K562 (cell line): ENCODE measurements around the gene CYP4B1. TPM values are rescaled to one million over a fixed set of nuclear protein-coding genes. Genes with fewer than 3 reads are reported as not detected.
"Not testable (repeated sequence)": the region's sequence is repeated elsewhere in the genome, so short reads cannot be mapped to it uniquely, and the experiment has no call there.

Experiments
- ATAC-seq: fragments of 200-7000 bp; cut with Tn5 transposase; 3 replicates; pipeline ENCODE4 v1.9.1; 2020; ENCODE audit warnings: moderate library complexity
- BruUV-seq: library from RNA; stranded (reverse); fragments of 400-500 nt; replicated peaks from 2 replicates; lab custom pipeline; 2021; lab: Mats Ljungman, UMichigan
- CTCF ChIA-PET: fragments of 300-600 bp; formaldehyde crosslinking; extraction: SDS; loops from one replicate; lab custom pipeline; 2021; ENCODE audit warnings: low intra/inter-chr PET ratio; lab: Yijun Ruan, JAX
- POLR2A ChIA-PET: fragments of 300-600, 350-650 bp; sonication (Branson Sonifier 250); formaldehyde crosslinking; extraction: SDS; loops from one replicate; lab custom pipeline; 2021; ENCODE audit warnings: antibody characterized with exemption, inconsistent platforms; lab: Yijun Ruan, JAX
- DNase-seq, 4 experiments: peaks; one replicate each; pipeline versions ENCODE4 v3.0.0 to v3.0.0-alpha.2; 2011 to 2018; ENCODE audit warnings: low spot score in 3 of 4, mixed read lengths in 3 of 4; ENCODE audit errors: extremely low read depth in 1 of 4
- FAIRE-seq: peaks from 2 replicates; lab custom pipeline; 2011; peaks lifted over from hg19 to GRCh38; lab: Jason Lieb, UNC
- H2AFZ ChIP-seq: 2 replicates; pipeline ENCODE4 v1.6.0; 2011; ENCODE audit warnings: low read depth, low read length, control low read depth, inconsistent platforms
- H3K27ac ChIP-seq: fragments of 200-600 bp; 3 replicates; pipeline ENCODE4 v1.8.0; 2011; ENCODE audit warnings: low read depth, mild to moderate bottlenecking, control low read depth, inconsistent platforms, low read length, moderate library complexity, mixed read lengths; ENCODE audit errors: extremely low read depth
- H3K27me3 ChIP-seq, 2 experiments: fragments of 300-600 bp in 1 of 2; 2 replicates in 1 of 2; 3 replicates in 1 of 2; pipeline versions ENCODE4 v1.6.0 to v1.8.0; 2011; ENCODE audit warnings: inconsistent platforms in 2 of 2, low read length in 2 of 2, mild to moderate bottlenecking in 1 of 2, mixed read lengths in 1 of 2, moderate library complexity in 1 of 2; ENCODE audit not compliant: control insufficient read depth in 2 of 2, insufficient read depth in 2 of 2
- H3K36me3 ChIP-seq: fragments of 300-600 bp; 3 replicates; pipeline ENCODE4 v1.8.0; 2011; ENCODE audit warnings: mild to moderate bottlenecking, low read length, inconsistent platforms; ENCODE audit not compliant: control insufficient read depth, insufficient read depth
- H3K4me1 ChIP-seq, 2 experiments: fragments of 200-600 bp in 1 of 2; replicated peaks in 1 of 2; 2 replicates in 1 of 2; 3 replicates in 1 of 2; pipeline versions ENCODE4 v1.5.1 to v1.8.0; 2011; ENCODE audit warnings: inconsistent platforms in 2 of 2, low read length in 2 of 2, mild to moderate bottlenecking in 1 of 2, mixed read lengths in 1 of 2, moderate library complexity in 1 of 2; ENCODE audit not compliant: control insufficient read depth in 2 of 2, insufficient read depth in 2 of 2
- H3K4me2 ChIP-seq: 2 replicates; pipeline ENCODE4 v1.6.1; 2011; ENCODE audit warnings: low read length, control low read depth, inconsistent platforms, mixed read lengths; ENCODE audit not compliant: insufficient read depth
- H3K4me3 ChIP-seq: fragments of 200-600 bp; sonication (generic), shearing (Covaris generic); 2 replicates; pipeline ENCODE4 v1.5.1; 2016; ENCODE audit warnings: control low read depth, inconsistent platforms
- H3K79me2 ChIP-seq: fragments of 200-600 bp; 3 replicates; pipeline ENCODE4 v1.8.0; 2011; ENCODE audit warnings: low read length, inconsistent platforms; ENCODE audit not compliant: control insufficient read depth, insufficient read depth
- H3K9ac ChIP-seq, 2 experiments: 2 replicates each; pipeline versions ENCODE4 v1.6.0 to v1.6.1; 2011; ENCODE audit warnings: low read depth in 2 of 2, low read length in 2 of 2, control low read depth in 1 of 2, inconsistent platforms in 1 of 2, mild to moderate bottlenecking in 1 of 2, mixed read lengths in 1 of 2; ENCODE audit not compliant: insufficient read depth in 1 of 2
- H3K9me1 ChIP-seq: one replicate; pipeline ENCODE4 v1.6.0; 2011; ENCODE audit warnings: inconsistent platforms, mild to moderate bottlenecking, low read length, moderate library complexity; ENCODE audit not compliant: control insufficient read depth, insufficient read depth
- H3K9me3 ChIP-seq: replicated peaks from 2 replicates; pipeline ENCODE4 v1.5.1; 2011; ENCODE audit warnings: low read depth, low read length, inconsistent platforms; ENCODE audit not compliant: control insufficient read depth, insufficient read depth
- H4K20me1 ChIP-seq: replicated peaks from 2 replicates; pipeline ENCODE4 v1.6.1; 2011; ENCODE audit warnings: low read length, inconsistent platforms, mixed read lengths; ENCODE audit not compliant: control insufficient read depth, insufficient read depth
- KDM1A ChIP-seq, 2 experiments: fragments of 450-650 bp; IDR thresholded peaks; 2 replicates each; pipeline ENCODE4 v1.6.1; 2016; ENCODE audit warnings: mild to moderate bottlenecking in 2 of 2
- RAD21 ChIP-seq, 2 experiments: fragments of 250-450 bp in 1 of 2; fragments of 450-650 bp in 1 of 2; sonication (Bioruptor Pico) in 1 of 2; formaldehyde crosslinking in 1 of 2; IDR thresholded peaks in 1 of 2; conservative IDR thresholded peaks in 1 of 2; 2 replicates each; pipeline versions ENCODE4 v1.4.0 to v1.8.0; 2020 to 2022; ENCODE audit warnings: mild to moderate bottlenecking in 2 of 2, moderate library complexity in 1 of 2
- WGBS: fragments of 100-300 bp; shearing (Covaris generic); methylation state at CpG from one replicate; pipeline ENCODE4 v1.1.6; 2016; ENCODE audit warnings: low coverage, mixed read lengths; ENCODE audit not compliant: insufficient coverage; ENCODE audit errors: missing lambda C conversion rate; 5-methylcytosine and 5-hydroxymethylcytosine counted together
- in situ Hi-C: fragments of 300-500 bp; cut with MboI; formaldehyde crosslinking; loops from 4 replicates; pipeline ENCODE4 v1.15.0; 2018; ENCODE audit warnings: inconsistent platforms, mixed read lengths
- intact Hi-C: fragments of 100-400 bp; cut with micrococcal nuclease; formaldehyde crosslinking; loops from 2 replicates; pipeline ENCODE4 v1.14.2; 2022
- polyA plus RNA-seq, 8 experiments: library from polyadenylated mRNA; depleted of rRNA in 4 of 8; stranded (reverse) in 5 of 8; unstranded in 3 of 8; fragments of >200 nt; fragmentation: Nextera tagmentation in 2 of 8; fragmentation: Illumina TruSeq in 1 of 8; extraction: Ambion mirVana in 2 of 8; extraction: Trizol in 1 of 8; gene quantifications; 2 replicates each; pipeline versions ENCODE4 v1.2.1 to v1.2.3, GENCODE V29; 2011 to 2014; ENCODE audit warnings: inconsistent platforms in 1 of 8, missing spikeins in 1 of 8
- total RNA-seq, 7 experiments: library from RNA; depleted of rRNA in 6 of 7; stranded (reverse); fragments of >200 nt in 6 of 7; fragmentation: Illumina TruSeq in 2 of 7; extraction: Trizol in 2 of 7; gene quantifications; 2 replicates each; pipeline versions ENCODE4 v1.2.1 to v1.2.3, GENCODE V29; 2011 to 2021; ENCODE audit warnings: low replicate concordance in 1 of 7
- TF ChIP-seq, protein P1 (sequence below), 3 experiments: IDR thresholded peaks in 2 of 3; conservative IDR thresholded peaks in 1 of 3; 2 replicates each; pipeline ENCODE4 v1.5.1; 2011 to 2012; ENCODE audit warnings: low read length in 3 of 3, mild to moderate bottlenecking in 3 of 3, control low read depth in 2 of 3, improper control_type of control experiment in 1 of 3, inconsistent platforms in 1 of 3, low read depth in 1 of 3, mixed read lengths in 1 of 3, moderate library complexity in 1 of 3; ENCODE audit not compliant: insufficient read depth in 2 of 3

Gene CYP4B1
- total and polyA plus RNA-seq, 9 of the 15 experiments (the other 6 are each of a cell fraction or from before 2014, with no cell fraction given), result 0.69 TPM; not detected in 8

DNA sequence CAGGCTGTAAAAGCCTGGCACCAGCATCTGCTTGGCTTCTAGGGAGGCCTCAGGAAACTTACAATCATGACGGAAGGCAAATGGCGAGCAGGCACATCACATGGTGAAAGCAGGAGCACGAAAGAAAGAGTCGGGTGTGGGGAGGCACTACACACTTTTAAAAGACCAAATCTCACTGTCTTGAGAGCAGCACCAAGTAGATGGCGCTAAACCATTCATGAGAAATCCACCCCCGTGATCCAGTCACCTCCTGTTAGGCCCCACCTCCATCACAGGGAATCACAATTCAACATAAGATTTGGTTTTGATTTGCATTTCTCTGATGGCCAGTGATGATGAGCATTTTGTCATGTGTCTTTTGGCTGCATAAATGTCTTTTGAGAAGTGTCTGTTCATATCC, 36.6 kb downstream of the CYP4B1 start:
- H2AFZ ChIP-seq, CTCF ChIA-PET: not testable (repeated sequence)
- WGBS, result 0% methylated on average over 6 of the region's 6 CpGs

More for the DNA sequence above, 36.6 kb downstream of the CYP4B1 start:
- H3K79me2 ChIP-seq, BruUV-seq, H3K36me3 ChIP-seq, H3K27me3 ChIP-seq, H4K20me1 ChIP-seq, intact Hi-C loops, H3K27ac ChIP-seq, in situ Hi-C loops, H3K9me3 ChIP-seq, H3K4me2 ChIP-seq, H3K4me3 ChIP-seq, H3K9ac ChIP-seq, H3K4me1 ChIP-seq, H3K9me1 ChIP-seq: not testable (repeated sequence)
- DNase-seq, result peak in 1 of 4 experiments; percentile 9
- TF ChIP-seq KDM1A (IDR thresholded peaks at IDR 0.05) (0 out of 4 replicates have a peak, but pooled peaks of 1 of the 2 experiments have one; percentile 21), RAD21 (CRISPR knock-in tag; conservative IDR thresholded peaks at IDR 0.05 in 1 of 2, IDR thresholded peaks at IDR 0.05 in 1 of 2) (peak in 1 of 2 experiments; percentile 14; a peak in 1 of 4 replicates)
- TF ChIP-seq, protein P1, sequence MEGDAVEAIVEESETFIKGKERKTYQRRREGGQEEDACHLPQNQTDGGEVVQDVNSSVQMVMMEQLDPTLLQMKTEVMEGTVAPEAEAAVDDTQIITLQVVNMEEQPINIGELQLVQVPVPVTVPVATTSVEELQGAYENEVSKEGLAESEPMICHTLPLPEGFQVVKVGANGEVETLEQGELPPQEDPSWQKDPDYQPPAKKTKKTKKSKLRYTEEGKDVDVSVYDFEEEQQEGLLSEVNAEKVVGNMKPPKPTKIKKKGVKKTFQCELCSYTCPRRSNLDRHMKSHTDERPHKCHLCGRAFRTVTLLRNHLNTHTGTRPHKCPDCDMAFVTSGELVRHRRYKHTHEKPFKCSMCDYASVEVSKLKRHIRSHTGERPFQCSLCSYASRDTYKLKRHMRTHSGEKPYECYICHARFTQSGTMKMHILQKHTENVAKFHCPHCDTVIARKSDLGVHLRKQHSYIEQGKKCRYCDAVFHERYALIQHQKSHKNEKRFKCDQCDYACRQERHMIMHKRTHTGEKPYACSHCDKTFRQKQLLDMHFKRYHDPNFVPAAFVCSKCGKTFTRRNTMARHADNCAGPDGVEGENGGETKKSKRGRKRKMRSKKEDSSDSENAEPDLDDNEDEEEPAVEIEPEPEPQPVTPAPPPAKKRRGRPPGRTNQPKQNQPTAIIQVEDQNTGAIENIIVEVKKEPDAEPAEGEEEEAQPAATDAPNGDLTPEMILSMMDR (IDR thresholded peaks at IDR 0.05 in 2 of 3, conservative IDR thresholded peaks at IDR 0.05 in 1 of 3; ENCODE audit: insufficient read depth in 2 of 3, low read depth in 1 of 3, low read length in 3 of 3), result peak; percentile 14 to 20 (median 16); a peak in 2 of 6 replicates
- POLR2A ChIA-PET, result interaction anchor here (0.6 kb wide), 1 partner anchor 835 kb away, joined by 5 read pairs; no protein-coding TSS in a partner anchor
- peak; percentile 75 for ATAC-seq
- FAIRE-seq, result peak; percentile 15
